Measurements from ENCODE around the gene DNAH1.
A peak's percentile ranks its signal among the peaks of the same experiment; 100 is the strongest.

DNAH1 gene

DNA sequence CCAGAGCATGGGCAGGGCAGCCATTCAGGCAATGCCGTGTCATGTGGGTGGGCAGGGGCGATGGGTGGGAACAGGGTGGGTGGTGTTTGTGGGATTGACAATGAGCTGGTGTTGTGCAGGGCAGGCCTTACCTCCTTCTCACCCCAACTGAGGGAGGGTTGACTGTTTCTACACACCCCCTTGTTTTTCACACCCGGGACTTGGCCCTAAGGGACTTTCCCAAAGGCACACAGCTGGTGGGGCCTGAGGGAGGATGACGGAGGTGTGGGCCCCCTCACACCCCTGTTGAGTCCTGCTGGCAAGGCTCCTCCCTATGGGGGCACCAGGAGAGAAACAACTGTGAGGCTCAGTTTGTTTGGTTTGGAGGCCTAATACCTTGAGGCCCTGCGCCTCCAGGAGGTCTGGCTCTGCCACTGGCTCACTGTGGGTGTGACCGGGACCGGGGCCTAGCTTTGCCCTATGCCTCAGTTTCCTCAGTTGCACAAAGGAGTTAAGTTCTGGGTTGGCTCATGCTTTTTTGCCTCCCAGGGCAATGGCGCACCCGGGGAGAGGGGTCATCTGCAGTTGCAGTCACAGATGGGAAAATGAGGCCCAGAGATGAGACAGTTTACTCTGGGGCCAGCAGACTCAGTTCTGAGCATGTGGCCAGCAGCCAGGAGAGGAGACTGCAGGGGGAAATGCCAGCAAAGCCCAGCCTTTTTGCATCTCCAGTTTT, 5.1 kb upstream of the DNAH1 start:
- Histone ChIP-seq H3K9ac (ENCODE audit: low read depth in 1 of 2, low read length in 2 of 2) (no peak overlapping the region), H3K27ac (ENCODE audit: low read depth in 2 of 2, low read length in 2 of 2) (no peak overlapping the region), H3K4me1 (ENCODE audit: control insufficient read depth in 2 of 2, insufficient read depth in 2 of 2, low read length in 2 of 2) (peaks cover 16 to 27% of the 10 kb centered on the region in 2 donors), H3K4me3 (ENCODE audit: low read length in 2 of 2) (no peak overlapping the region), H3K27me3 (ENCODE audit: control insufficient read depth in 2 of 2, insufficient read depth in 2 of 2, low read length in 2 of 2) (no peaks in the 10 kb centered on the region), H3K9me3 (ENCODE audit: control insufficient read depth in 2 of 2, low read length in 2 of 2) (no peaks in the 10 kb centered on the region), H3K36me3 (ENCODE audit: control insufficient read depth in 2 of 2, insufficient read depth in 2 of 2, low read length in 2 of 2) (peaks cover 0 to 5% of the 10 kb centered on the region in 2 donors)

DNA sequence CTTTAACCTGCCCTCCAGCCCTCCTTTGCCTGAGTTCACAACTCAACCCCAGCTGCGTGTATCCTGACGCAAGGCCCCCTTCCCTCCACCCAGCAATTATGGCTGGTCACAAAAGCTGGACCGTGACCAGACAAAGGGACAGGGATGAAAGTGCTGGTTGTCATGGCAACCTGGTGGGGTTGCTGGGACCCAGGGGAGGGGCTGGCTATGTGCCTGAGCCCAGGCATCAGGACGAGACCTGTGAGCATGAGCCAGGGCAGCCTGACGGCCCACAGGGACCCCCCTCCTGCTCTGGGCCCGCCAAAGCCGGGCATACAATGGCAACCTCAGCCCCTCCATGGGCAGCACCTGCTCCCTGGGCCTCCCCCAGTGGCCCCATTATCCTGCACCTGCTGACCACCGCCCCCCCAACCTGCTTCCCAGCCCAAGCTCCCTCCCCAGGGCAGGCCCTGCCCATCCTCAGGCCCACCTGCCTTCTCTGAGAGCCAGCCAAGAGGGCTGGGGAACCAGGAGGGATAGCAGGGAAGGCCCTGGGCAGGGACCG, 4.5 kb upstream of the DNAH1 start:
- Histone ChIP-seq H3K27ac (ENCODE audit: low read depth in 2 of 2, low read length in 2 of 2) (no peak overlapping the region), H3K4me1 (ENCODE audit: control insufficient read depth in 2 of 2, insufficient read depth in 2 of 2, low read length in 2 of 2) (peaks cover 11 to 21% of the 10 kb centered on the region in 2 donors), H3K4me3 (ENCODE audit: low read length in 2 of 2) (no peak overlapping the region), H3K9me3 (ENCODE audit: control insufficient read depth in 2 of 2, low read length in 2 of 2) (no peaks in the 10 kb centered on the region), H3K9ac (ENCODE audit: low read depth in 1 of 2, low read length in 2 of 2) (no peak overlapping the region), H3K36me3 (ENCODE audit: control insufficient read depth in 2 of 2, insufficient read depth in 2 of 2, low read length in 2 of 2) (peaks cover 0 to 5% of the 10 kb centered on the region in 2 donors), H3K27me3 (ENCODE audit: control insufficient read depth in 2 of 2, insufficient read depth in 2 of 2, low read length in 2 of 2) (no peaks in the 10 kb centered on the region)

DNA sequence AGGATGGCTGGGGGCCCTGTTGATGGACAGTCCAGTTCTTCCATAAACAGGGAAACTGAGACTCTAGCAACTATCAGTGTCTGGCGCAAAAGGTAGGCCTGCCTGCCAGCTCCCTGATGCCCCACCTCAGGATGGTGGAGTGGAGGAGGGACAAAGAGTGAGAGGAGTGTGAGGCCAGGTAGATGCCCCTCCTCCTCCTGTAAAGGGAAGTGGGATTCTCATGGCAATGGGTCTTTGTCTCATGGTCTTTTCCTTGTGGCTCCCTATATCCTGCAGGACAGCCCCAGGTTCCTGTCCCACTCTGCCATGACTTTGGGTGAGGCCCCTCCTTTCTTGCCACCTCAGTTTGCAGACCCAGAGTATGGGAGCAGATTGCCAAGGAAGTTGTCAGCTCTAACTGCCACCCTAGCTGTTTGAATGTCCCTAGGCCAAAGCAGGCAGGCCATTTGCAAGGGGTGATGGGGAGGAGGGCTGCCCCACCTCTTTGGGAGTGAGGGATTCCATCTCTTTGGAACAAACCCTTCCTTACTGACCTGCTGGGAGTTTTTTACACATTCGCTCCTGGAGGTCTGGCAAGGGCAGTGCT, 2.8 kb upstream of the DNAH1 start:
- H3K4me3 ChIP-seq (ENCODE audit: low read length in 2 of 2): peak overlapping the region in 1 of 2 donors; percentile 13
- H3K9me3 ChIP-seq (ENCODE audit: control insufficient read depth in 2 of 2, low read length in 2 of 2): no peaks in the 10 kb centered on the region
- H3K27me3 ChIP-seq (ENCODE audit: control insufficient read depth in 2 of 2, insufficient read depth in 2 of 2, low read length in 2 of 2): no peaks in the 10 kb centered on the region
- peak overlapping the region in 1 of 2 donors; percentile 58 for H3K27ac ChIP-seq (ENCODE audit: low read depth in 2 of 2, low read length in 2 of 2)
- H3K4me1 ChIP-seq (ENCODE audit: control insufficient read depth in 2 of 2, insufficient read depth in 2 of 2, low read length in 2 of 2): peaks cover 11 to 14% of the 10 kb centered on the region in 2 donors
- H3K36me3 ChIP-seq (ENCODE audit: control insufficient read depth in 2 of 2, insufficient read depth in 2 of 2, low read length in 2 of 2): peaks cover 0 to 5% of the 10 kb centered on the region in 2 donors
- H3K9ac ChIP-seq (ENCODE audit: low read depth in 1 of 2, low read length in 2 of 2): no peak overlapping the region

DNA sequence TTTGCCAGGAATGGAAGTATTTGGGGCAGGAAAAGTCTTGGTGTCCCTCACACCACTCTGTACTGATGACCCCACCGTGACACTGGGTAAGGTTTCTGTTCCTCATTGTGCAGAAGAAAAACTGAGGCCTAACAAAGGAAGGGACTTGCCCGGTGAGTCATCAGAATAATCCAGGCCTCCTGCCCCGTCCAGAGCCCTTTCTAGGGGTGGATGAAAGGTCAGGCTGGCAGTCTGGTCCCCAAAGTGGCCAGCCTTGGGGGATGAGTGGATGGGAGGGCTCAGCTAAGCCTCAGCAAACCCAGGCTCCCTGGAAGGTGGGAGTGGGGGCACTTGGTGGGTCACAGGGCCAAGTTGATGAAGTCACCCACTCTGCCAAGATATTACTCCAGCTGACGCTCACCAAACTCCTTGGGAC, 2.3 kb upstream of the DNAH1 start:
- peaks cover 0 to 5% of the 10 kb centered on the region in 2 donors for H3K36me3 ChIP-seq (ENCODE audit: control insufficient read depth in 2 of 2, insufficient read depth in 2 of 2, low read length in 2 of 2)
- H3K9ac ChIP-seq (ENCODE audit: low read depth in 1 of 2, low read length in 2 of 2): peak overlapping the region in 1 of 2 donors; percentile 14
- H3K4me1 ChIP-seq (ENCODE audit: control insufficient read depth in 2 of 2, insufficient read depth in 2 of 2, low read length in 2 of 2): peaks cover 11 to 15% of the 10 kb centered on the region in 2 donors
- peak overlapping the region in 1 of 2 donors; percentile 13 for H3K4me3 ChIP-seq (ENCODE audit: low read length in 2 of 2)
- H3K27me3 ChIP-seq (ENCODE audit: control insufficient read depth in 2 of 2, insufficient read depth in 2 of 2, low read length in 2 of 2): no peaks in the 10 kb centered on the region
- H3K9me3 ChIP-seq (ENCODE audit: control insufficient read depth in 2 of 2, low read length in 2 of 2): no peaks in the 10 kb centered on the region
- H3K27ac ChIP-seq (ENCODE audit: low read depth in 2 of 2, low read length in 2 of 2): peak overlapping the region in 1 of 2 donors; percentile 58

GRCh38 chr3:52314489-52314888, 1.6 kb upstream of the DNAH1 start:
- Histone ChIP-seq H3K9ac (ENCODE audit: low read depth in 1 of 2, low read length in 2 of 2) (no peak overlapping the region), H3K4me3 (ENCODE audit: low read length in 2 of 2) (no peak overlapping the region), H3K27me3 (ENCODE audit: control insufficient read depth in 2 of 2, insufficient read depth in 2 of 2, low read length in 2 of 2) (no peaks in the 10 kb centered on the region), H3K36me3 (ENCODE audit: control insufficient read depth in 2 of 2, insufficient read depth in 2 of 2, low read length in 2 of 2) (peaks cover 0 to 5% of the 10 kb centered on the region in 2 donors), H3K4me1 (ENCODE audit: control insufficient read depth in 2 of 2, insufficient read depth in 2 of 2, low read length in 2 of 2) (peaks cover 11 to 15% of the 10 kb centered on the region in 2 donors), H3K27ac (ENCODE audit: low read depth in 2 of 2, low read length in 2 of 2) (no peak overlapping the region), H3K9me3 (ENCODE audit: control insufficient read depth in 2 of 2, low read length in 2 of 2) (no peaks in the 10 kb centered on the region)

- Histone ChIP-seq H3K9ac (ENCODE audit: low read depth in 1 of 2, low read length in 2 of 2) (no peak overlapping the region), H3K9me3 (ENCODE audit: control insufficient read depth in 2 of 2, low read length in 2 of 2) (no peaks in the 10 kb centered on the region), H3K36me3 (ENCODE audit: control insufficient read depth in 2 of 2, insufficient read depth in 2 of 2, low read length in 2 of 2) (peaks cover 0 to 5% of the 10 kb centered on the region in 2 donors), H3K27me3 (ENCODE audit: control insufficient read depth in 2 of 2, insufficient read depth in 2 of 2, low read length in 2 of 2) (no peaks in the 10 kb centered on the region), H3K4me3 (ENCODE audit: low read length in 2 of 2) (no peak overlapping the region), H3K27ac (ENCODE audit: low read depth in 2 of 2, low read length in 2 of 2) (no peak overlapping the region), H3K4me1 (ENCODE audit: control insufficient read depth in 2 of 2, insufficient read depth in 2 of 2, low read length in 2 of 2) (peaks cover 11 to 15% of the 10 kb centered on the region in 2 donors)
Observed at GRCh38 chr3:52315006-52315405, 1.1 kb upstream of the DNAH1 start.

GRCh38 chr3:52317208-52318000, 1.3 kb downstream of the DNAH1 start:
- Histone ChIP-seq H3K9ac (ENCODE audit: low read depth in 1 of 2, low read length in 2 of 2) (peak overlapping the region; percentile 51 to 65), H3K27ac (ENCODE audit: low read depth in 2 of 2, low read length in 2 of 2) (no peak overlapping the region), H3K4me3 (ENCODE audit: low read length in 2 of 2) (peak overlapping the region; percentile 61 to 76)

DNA sequence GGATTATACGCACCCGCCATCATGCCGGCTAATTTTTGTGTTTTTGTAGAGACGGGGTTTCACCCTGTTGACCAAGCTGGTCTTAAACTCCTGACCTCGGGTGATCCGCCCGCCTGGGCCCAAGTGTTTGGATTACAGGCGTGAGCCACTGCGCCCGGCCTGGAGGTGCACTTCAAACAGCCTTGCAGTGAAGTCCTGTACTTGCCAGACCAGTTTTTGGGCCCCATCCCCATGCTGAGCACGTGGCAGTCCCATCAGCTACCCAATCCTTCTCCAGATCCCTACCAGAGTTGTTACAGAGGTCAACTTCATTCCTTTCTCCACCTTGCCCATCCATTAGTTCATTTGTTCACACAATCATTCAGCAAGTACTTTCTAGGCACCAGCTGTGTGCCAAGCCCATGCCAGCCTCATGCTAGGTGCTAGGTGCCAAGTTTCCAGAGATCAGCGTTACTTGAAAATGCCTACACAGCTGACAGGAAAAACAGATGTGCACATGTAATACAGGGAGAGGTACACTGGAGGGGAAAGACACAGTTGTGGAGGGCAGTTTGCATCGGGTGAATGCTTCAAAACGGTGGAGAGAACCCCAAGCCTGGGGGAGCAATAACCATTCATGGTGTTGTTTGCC, 2.2 kb downstream of the DNAH1 start:
- no peak overlapping the region for H3K9ac ChIP-seq (ENCODE audit: low read depth in 1 of 2, low read length in 2 of 2)
- H3K27me3 ChIP-seq (ENCODE audit: control insufficient read depth in 2 of 2, insufficient read depth in 2 of 2, low read length in 2 of 2): no peaks in the 10 kb centered on the region
- H3K9me3 ChIP-seq (ENCODE audit: control insufficient read depth in 2 of 2, low read length in 2 of 2): no peaks in the 10 kb centered on the region
- H3K27ac ChIP-seq (ENCODE audit: low read depth in 2 of 2, low read length in 2 of 2): no peak overlapping the region
- H3K4me3 ChIP-seq (ENCODE audit: low read length in 2 of 2): no peak overlapping the region
- H3K36me3 ChIP-seq (ENCODE audit: control insufficient read depth in 2 of 2, insufficient read depth in 2 of 2, low read length in 2 of 2): peaks cover 0 to 3% of the 10 kb centered on the region in 2 donors
- peaks cover 7 to 13% of the 10 kb centered on the region in 2 donors for H3K4me1 ChIP-seq (ENCODE audit: control insufficient read depth in 2 of 2, insufficient read depth in 2 of 2, low read length in 2 of 2)

More at GRCh38 chr3:52317208-52318000, 1.3 kb downstream of the DNAH1 start:
- Histone ChIP-seq H3K9me3 (ENCODE audit: control insufficient read depth in 2 of 2, low read length in 2 of 2) (no peaks in the 10 kb centered on the region), H3K36me3 (ENCODE audit: control insufficient read depth in 2 of 2, insufficient read depth in 2 of 2, low read length in 2 of 2) (peaks cover 0 to 3% of the 10 kb centered on the region in 2 donors), H3K4me1 (ENCODE audit: control insufficient read depth in 2 of 2, insufficient read depth in 2 of 2, low read length in 2 of 2) (peaks cover 11 to 15% of the 10 kb centered on the region in 2 donors), H3K27me3 (ENCODE audit: control insufficient read depth in 2 of 2, insufficient read depth in 2 of 2, low read length in 2 of 2) (no peaks in the 10 kb centered on the region)

- H3K4me3 ChIP-seq (ENCODE audit: low read length in 2 of 2): no peak overlapping the region
- peaks cover 0 to 3% of the 10 kb centered on the region in 2 donors for H3K36me3 ChIP-seq (ENCODE audit: control insufficient read depth in 2 of 2, insufficient read depth in 2 of 2, low read length in 2 of 2)
- no peaks in the 10 kb centered on the region for H3K9me3 ChIP-seq (ENCODE audit: control insufficient read depth in 2 of 2, low read length in 2 of 2)
- H3K27me3 ChIP-seq (ENCODE audit: control insufficient read depth in 2 of 2, insufficient read depth in 2 of 2, low read length in 2 of 2): no peaks in the 10 kb centered on the region
- H3K27ac ChIP-seq (ENCODE audit: low read depth in 2 of 2, low read length in 2 of 2): no peak overlapping the region
- H3K4me1 ChIP-seq (ENCODE audit: control insufficient read depth in 2 of 2, insufficient read depth in 2 of 2, low read length in 2 of 2): peaks cover 6 to 10% of the 10 kb centered on the region in 2 donors
- H3K9ac ChIP-seq (ENCODE audit: low read depth in 1 of 2, low read length in 2 of 2): no peak overlapping the region
Observed at GRCh38 chr3:52319921-52320595, 3.9 kb downstream of the DNAH1 start.

Data from mucosa of rectum (tissue), 2 donors.